ENCODE results near the gene HNF1B.

DNA sequence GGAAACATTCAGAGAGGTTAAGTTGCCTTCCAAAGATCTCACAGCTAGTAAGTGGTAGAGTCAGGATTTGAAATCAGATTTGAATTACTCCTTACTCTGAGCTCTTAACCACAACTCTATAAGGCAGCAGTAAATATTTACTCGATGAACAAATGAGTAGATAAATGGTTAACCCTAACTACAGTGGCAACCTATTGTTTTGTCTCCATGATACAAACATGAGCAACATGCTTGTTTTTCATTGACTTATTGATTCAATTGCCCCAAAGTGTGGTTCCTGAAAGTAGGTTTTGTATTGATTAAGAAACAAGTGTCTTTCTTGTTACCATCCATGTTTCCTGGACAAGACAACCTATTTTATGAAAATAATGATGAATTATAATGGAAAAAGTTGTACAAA is 66.8 kb downstream of the HNF1B start:
- no peak for TF ChIP-seq POLR2A (IDR thresholded peaks at IDR 0.05; ENCODE audit: low read depth, low read length)
- TF ChIP-seq, protein P1, sequence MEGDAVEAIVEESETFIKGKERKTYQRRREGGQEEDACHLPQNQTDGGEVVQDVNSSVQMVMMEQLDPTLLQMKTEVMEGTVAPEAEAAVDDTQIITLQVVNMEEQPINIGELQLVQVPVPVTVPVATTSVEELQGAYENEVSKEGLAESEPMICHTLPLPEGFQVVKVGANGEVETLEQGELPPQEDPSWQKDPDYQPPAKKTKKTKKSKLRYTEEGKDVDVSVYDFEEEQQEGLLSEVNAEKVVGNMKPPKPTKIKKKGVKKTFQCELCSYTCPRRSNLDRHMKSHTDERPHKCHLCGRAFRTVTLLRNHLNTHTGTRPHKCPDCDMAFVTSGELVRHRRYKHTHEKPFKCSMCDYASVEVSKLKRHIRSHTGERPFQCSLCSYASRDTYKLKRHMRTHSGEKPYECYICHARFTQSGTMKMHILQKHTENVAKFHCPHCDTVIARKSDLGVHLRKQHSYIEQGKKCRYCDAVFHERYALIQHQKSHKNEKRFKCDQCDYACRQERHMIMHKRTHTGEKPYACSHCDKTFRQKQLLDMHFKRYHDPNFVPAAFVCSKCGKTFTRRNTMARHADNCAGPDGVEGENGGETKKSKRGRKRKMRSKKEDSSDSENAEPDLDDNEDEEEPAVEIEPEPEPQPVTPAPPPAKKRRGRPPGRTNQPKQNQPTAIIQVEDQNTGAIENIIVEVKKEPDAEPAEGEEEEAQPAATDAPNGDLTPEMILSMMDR (IDR thresholded peaks at IDR 0.05; ENCODE audit: extremely low read depth in 1 of 2, insufficient read depth in 1 of 2, low read depth in 1 of 2, low read length in 2 of 2), result no peak
- TF ChIP-seq EZH2 (IDR thresholded peaks at IDR 0.05; ENCODE audit: borderline replicate concordance, low read depth, low read length, severe bottlenecking), result no peak

Data from endothelial cell of umbilical vein (primary cell).